Smooth muscle cell (in vitro differentiated cells): ENCODE measurements around the gene PRM2. TPM values are rescaled to one million over a fixed set of nuclear protein-coding genes. Genes with fewer than 3 reads are reported as not detected.
"Not testable (repeated sequence)": the region's sequence is repeated elsewhere in the genome, so short reads cannot be mapped to it uniquely, and the experiment has no call there.

Experiments
- DNase-seq: peaks from one replicate; lab custom pipeline; 2025; ENCODE audit not compliant: unreplicated experiment; lab: John Stamatoyannopoulos, UW
- H2AFZ ChIP-seq: fragments of 200-600 bp; sonication (generic); 2 replicates; pipeline ENCODE4 v1.6.0; 2016; ENCODE audit warnings: antibody characterized with exemption, low read depth, mild to moderate bottlenecking
- H3F3A ChIP-seq: fragments of 200-600 bp; sonication (generic); 2 replicates; pipeline ENCODE4 v1.6.0; 2017; ENCODE audit warnings: antibody characterized with exemption, low read depth
- H3K27ac ChIP-seq: fragments of 200-600 bp; sonication (generic); 2 replicates; pipeline ENCODE4 v1.5.1; 2016; ENCODE audit warnings: low read depth, mild to moderate bottlenecking
- H3K27me3 ChIP-seq: fragments of 200-600 bp; sonication (generic); 2 replicates; pipeline ENCODE4 v1.6.1; 2016; ENCODE audit warnings: low read depth, mild to moderate bottlenecking
- H3K36me3 ChIP-seq: fragments of 200-600 bp; sonication (generic); 2 replicates; pipeline ENCODE4 v1.5.1; 2016; ENCODE audit warnings: low read depth
- H3K4me1 ChIP-seq: fragments of 200-600 bp; sonication (generic); 2 replicates; pipeline ENCODE4 v1.5.1; 2016; ENCODE audit warnings: low read depth
- H3K4me2 ChIP-seq: fragments of 200-600 bp; sonication (generic); 2 replicates; pipeline ENCODE4 v1.6.0; 2016; ENCODE audit warnings: mild to moderate bottlenecking
- H3K4me3 ChIP-seq: fragments of 200-600 bp; sonication (generic); 2 replicates; pipeline ENCODE4 v1.5.1; 2016; ENCODE audit warnings: mild to moderate bottlenecking
- H3K79me2 ChIP-seq: fragments of 200-600 bp; sonication (generic); 2 replicates; pipeline ENCODE4 v1.6.0; 2016; ENCODE audit warnings: low read depth, mild to moderate bottlenecking
- H3K9ac ChIP-seq: fragments of 200-600 bp; sonication (generic); 2 replicates; pipeline ENCODE4 v1.6.0; 2016; ENCODE audit warnings: low read depth
- H3K9me3 ChIP-seq: fragments of 200-600 bp; sonication (generic); replicated peaks from 2 replicates; pipeline ENCODE4 v1.5.1; 2016; ENCODE audit warnings: low read depth
- H4K20me1 ChIP-seq: fragments of 200-600 bp; sonication (generic); 2 replicates; pipeline ENCODE4 v1.6.0; 2016; ENCODE audit warnings: low read depth
- CTCF ChIP-seq: fragments of 200-600 bp; sonication (generic); IDR thresholded peaks from 2 replicates; pipeline ENCODE4 v1.5.1; 2017; ENCODE audit warnings: borderline replicate concordance, mild to moderate bottlenecking, antibody characterized with exemption; ENCODE audit not compliant: insufficient read depth, poor library complexity, severe bottlenecking
- WGBS: methylation state at CpG from one replicate; pipeline ENCODE4 v1.1.7; 2016; ENCODE audit warnings: low lambda C conversion rate; 5-methylcytosine and 5-hydroxymethylcytosine counted together
- polyA plus RNA-seq: library from polyadenylated mRNA; unstranded; fragments of >200 nt; fragmentation: Nextera tagmentation; extraction: Ambion mirVana; gene quantifications from 2 replicates; pipeline ENCODE4 v1.2.1, GENCODE V29; 2016
- total RNA-seq: library from RNA; depleted of rRNA; stranded (reverse); fragments of >200 nt; gene quantifications from 2 replicates; pipeline ENCODE4 v1.2.3, GENCODE V29; 2014

PRM2 gene
- total and polyA plus RNA-seq, 2 experiments from 2014 or later: not detected

DNA sequence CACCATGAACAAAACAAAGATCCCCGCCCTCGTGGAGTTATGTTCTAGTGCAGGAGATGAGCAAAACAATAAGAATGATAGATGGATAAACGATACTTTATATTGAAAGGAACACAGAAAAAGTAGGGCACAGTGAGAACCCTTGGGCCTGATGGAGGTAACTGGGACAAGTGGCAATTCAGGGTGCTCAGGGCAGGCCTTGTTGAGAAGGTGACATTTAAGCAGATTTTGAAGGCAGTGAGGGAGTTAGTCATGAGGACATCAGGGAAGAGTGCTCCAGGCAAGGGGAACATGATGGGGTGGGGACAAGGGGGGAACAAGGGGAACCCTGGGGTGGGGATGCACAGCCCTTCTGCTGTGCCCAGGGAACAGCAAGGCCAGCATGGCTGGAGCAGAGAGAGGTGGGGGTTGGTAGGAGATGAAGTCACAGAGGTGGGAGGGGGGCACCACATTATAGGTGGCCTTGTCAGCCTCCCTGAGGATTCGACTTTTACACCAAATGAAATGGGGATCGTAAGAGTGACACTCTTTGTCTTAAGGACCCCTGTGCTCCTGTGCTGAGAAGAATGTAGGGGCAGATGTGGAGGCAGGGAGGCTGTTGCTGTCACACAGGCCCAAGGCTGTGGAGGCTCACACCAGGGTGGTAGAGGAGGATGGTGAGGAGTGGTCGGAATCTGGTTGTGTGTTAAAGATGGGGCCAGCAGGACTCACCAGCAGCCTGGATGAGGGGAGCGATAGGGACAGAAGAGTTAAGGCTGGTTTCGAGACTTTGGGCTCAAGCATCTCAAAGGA, 14.0 kb upstream of the PRM2 start:
- Histone ChIP-seq H3F3A (no peaks in the 10 kb centered on the region), H3K4me1 (peaks cover 11% of the 10 kb centered on the region), H3K4me3 (no peak overlapping the region), H3K36me3 (no peaks in the 10 kb centered on the region), H3K79me2 (no peaks in the 10 kb centered on the region), H3K9ac (no peak overlapping the region), H4K20me1 (no peaks in the 10 kb centered on the region), H3K4me2 (no peak overlapping the region), H3K9me3 (no peaks in the 10 kb centered on the region), H3K27me3 (no peaks in the 10 kb centered on the region), H2AFZ (no peak overlapping the region), H3K27ac (no peak overlapping the region)
- no peak for TF ChIP-seq CTCF
- DNase-seq: no peak
- 91% methylated on average over 8 of the region's 8 CpGs for WGBS

DNA sequence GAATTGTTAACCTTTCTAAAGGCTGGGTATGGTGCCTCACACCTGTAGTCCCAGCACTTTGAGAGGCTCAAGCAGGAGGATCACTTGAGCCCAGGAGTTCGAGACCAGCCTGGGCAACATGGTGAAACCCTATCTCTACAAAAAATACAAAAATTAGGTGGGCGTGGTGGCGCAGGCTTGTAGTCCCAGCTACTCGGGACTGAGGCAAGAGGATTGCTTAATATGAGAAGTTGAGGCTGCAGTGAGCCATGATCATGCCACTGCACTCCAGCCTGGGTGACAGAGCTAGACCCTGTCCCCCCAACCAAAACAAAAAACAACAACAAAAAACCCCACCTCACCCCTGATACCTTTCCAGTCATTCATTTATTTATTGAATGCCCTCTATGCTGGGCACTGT, 13.4 kb upstream of the PRM2 start:
- WGBS: 95% methylated on average over 4 of the region's 4 CpGs
- H3K36me3 ChIP-seq, H3K9ac ChIP-seq, H3K4me3 ChIP-seq, DNase-seq, H3K4me2 ChIP-seq, H3K27ac ChIP-seq, H3K79me2 ChIP-seq, H2AFZ ChIP-seq, H3F3A ChIP-seq, H4K20me1 ChIP-seq, H3K9me3 ChIP-seq, H3K27me3 ChIP-seq: not testable (repeated sequence)
- H3K4me1 ChIP-seq: peaks cover 11% of the 10 kb centered on the region

- Histone ChIP-seq H3K4me1 (peaks cover 11% of the 10 kb centered on the region), H3K27me3 (no peaks in the 10 kb centered on the region), H3K4me3 (no peak overlapping the region), H3K79me2 (no peaks in the 10 kb centered on the region), H3K9ac (no peak overlapping the region), H4K20me1 (no peaks in the 10 kb centered on the region), H3K27ac (no peak overlapping the region), H3K4me2 (no peak overlapping the region), H3K36me3 (no peaks in the 10 kb centered on the region), H3K9me3 (no peaks in the 10 kb centered on the region), H3F3A (no peaks in the 10 kb centered on the region), H2AFZ (no peak overlapping the region)
- DNase-seq: no peak
- 96% methylated on average over 2 of the region's 2 CpGs for WGBS
- no peak for TF ChIP-seq CTCF
Measured at GRCh38 chr16:11289202-11289601, 12.9 kb upstream of the PRM2 start.

DNA sequence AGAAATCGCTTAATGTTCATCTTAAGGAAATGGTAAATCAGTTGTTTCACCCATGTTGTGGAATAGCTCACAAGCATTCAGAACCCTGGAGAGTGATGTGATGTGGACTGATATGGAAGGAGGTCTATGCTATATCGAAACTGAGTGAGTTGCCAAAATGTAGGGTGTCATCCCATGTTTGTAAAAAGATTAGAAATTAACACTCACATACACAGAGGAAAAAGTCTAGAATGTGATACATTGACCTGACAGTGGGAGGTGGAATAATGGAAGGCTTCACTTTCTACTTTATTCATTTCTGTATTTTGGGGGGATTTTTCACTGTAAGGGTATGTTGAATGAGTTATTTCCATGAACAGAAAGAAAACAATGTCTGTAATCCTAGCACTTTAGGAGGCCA, 9.6 kb upstream of the PRM2 start:
- H3K36me3 ChIP-seq: no peaks in the 10 kb centered on the region
- H3K79me2 ChIP-seq: no peaks in the 10 kb centered on the region

More for the DNA sequence above, 9.6 kb upstream of the PRM2 start:
- Histone ChIP-seq H3F3A (no peaks in the 10 kb centered on the region), H3K9ac (no peak overlapping the region), H2AFZ (no peak overlapping the region), H3K4me1 (peaks cover 2% of the 10 kb centered on the region), H4K20me1 (no peaks in the 10 kb centered on the region), H3K9me3 (no peaks in the 10 kb centered on the region), H3K27me3 (no peaks in the 10 kb centered on the region), H3K4me3 (no peak overlapping the region), H3K27ac (no peak overlapping the region), H3K4me2 (no peak overlapping the region)
- no peak for TF ChIP-seq CTCF
- 92% methylated on average over 2 of the region's 2 CpGs for WGBS
- DNase-seq: no peak
